Muscle of leg (tissue), 11 donors: Measurements from ENCODE around the gene ZCCHC13. TPM values are rescaled to one million over a fixed set of nuclear protein-coding genes. Genes with fewer than 3 reads are reported as not detected.

Experiments used
- DNase-seq: peaks from one replicate; pipeline ENCODE4 v3.0.0; 2013
- H3K27ac ChIP-seq: one replicate; pipeline ENCODE4 v1.5.1; 2013; ENCODE audit warnings: mild to moderate bottlenecking, low read length, control low read depth
- H3K27me3 ChIP-seq: one replicate; pipeline ENCODE4 v1.6.1; 2013; ENCODE audit warnings: low read length; ENCODE audit not compliant: control insufficient read depth, insufficient read depth
- H3K36me3 ChIP-seq: one replicate; pipeline ENCODE4 v1.6.1; 2013; ENCODE audit warnings: low read length; ENCODE audit not compliant: control insufficient read depth, insufficient read depth
- H3K4me1 ChIP-seq: one replicate; pipeline ENCODE4 v1.6.1; 2013; ENCODE audit warnings: low read length; ENCODE audit not compliant: control insufficient read depth, insufficient read depth
- H3K4me3 ChIP-seq: one replicate; pipeline ENCODE4 v1.5.1; 2013; ENCODE audit warnings: low read length, control low read depth
- H3K9me3 ChIP-seq: replicated peaks from 2 replicates; pipeline ENCODE4 v1.6.1; 2013; ENCODE audit warnings: low read depth, low read length; ENCODE audit not compliant: control insufficient read depth
- WGBS: methylation state at CpG from one replicate; pipeline ENCODE4 v1.1.5; 2013; ENCODE audit warnings: missing lambda C conversion rate; ENCODE audit not compliant: insufficient coverage; 5-methylcytosine and 5-hydroxymethylcytosine counted together
- polyA plus RNA-seq, 8 donors: library from polyadenylated mRNA; unstranded; fragments of 120-200 nt; gene quantifications; one replicate each; pipeline versions ENCODE4 v1.2.1 to v1.2.3, GENCODE V29; 2013; ENCODE audit warnings: inconsistent platforms in 1 of 8, low replicate concordance in 1 of 8; ENCODE audit not compliant: insufficient read length in 8 of 8, insufficient read depth in 1 of 8
- total RNA-seq: library from RNA; stranded (reverse); fragments of 120-200 nt; gene quantifications from one replicate; pipeline ENCODE4 v1.2.4, GENCODE V29; 2013

ZCCHC13 gene
- total and polyA plus RNA-seq, 9 donors = not detected

DNA sequence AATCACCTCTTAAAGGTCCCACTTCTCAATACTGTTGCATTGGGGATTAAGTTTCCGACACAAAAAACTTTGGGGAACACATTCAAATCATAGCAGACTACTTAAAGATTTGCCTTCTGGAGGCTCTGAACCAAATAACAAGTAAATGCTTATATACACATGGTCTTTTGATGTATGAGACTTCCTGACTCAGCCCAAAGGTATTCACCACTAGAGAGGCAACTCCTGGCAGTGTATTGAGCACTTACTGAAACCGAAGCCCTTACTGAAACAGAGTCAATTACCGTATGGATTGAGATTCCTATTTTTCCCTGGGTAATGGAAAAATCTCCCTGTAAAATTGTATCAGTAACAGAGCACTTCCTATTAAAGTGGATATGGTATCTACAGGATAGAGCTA lies 45.4 kb downstream of the ZCCHC13 start:
- no CpG with 5 or more reads among the region's 3 CpGs for WGBS
- H3K4me3 ChIP-seq = no peak overlapping the region
- H3K27me3 ChIP-seq = peaks cover 5% of the 10 kb centered on the region
- H3K9me3 ChIP-seq = no peaks in the 10 kb centered on the region
- H3K36me3 ChIP-seq = no peaks in the 10 kb centered on the region
- H3K4me1 ChIP-seq = no peaks in the 10 kb centered on the region
- no peak overlapping the region for H3K27ac ChIP-seq
- peak; percentile 5 for DNase-seq

- no peaks in the 10 kb centered on the region for H3K9me3 ChIP-seq
- no peak overlapping the region for H3K27ac ChIP-seq
- no peak overlapping the region for H3K4me3 ChIP-seq
- H3K36me3 ChIP-seq = no peaks in the 10 kb centered on the region
- 50% methylated on average over 2 of the region's 4 CpGs for WGBS
- no peak for DNase-seq
- H3K4me1 ChIP-seq = no peaks in the 10 kb centered on the region
- H3K27me3 ChIP-seq = peaks cover 5% of the 10 kb centered on the region
Measured at GRCh38 chrX:74351760-74352159, 47.8 kb downstream of the ZCCHC13 start.

GRCh38 chrX:74353984-74354383 lies 50.0 kb downstream of the ZCCHC13 start:
- DNase-seq = no peak
- no peaks in the 10 kb centered on the region for H3K4me1 ChIP-seq
- no peak overlapping the region for H3K4me3 ChIP-seq
- 58% methylated on average over 1 of the region's 1 CpG for WGBS
- no peaks in the 10 kb centered on the region for H3K36me3 ChIP-seq
- H3K27me3 ChIP-seq = peaks cover 9% of the 10 kb centered on the region
- H3K9me3 ChIP-seq = no peaks in the 10 kb centered on the region
- H3K27ac ChIP-seq = no peak overlapping the region

Other genes starting within 250 kb of the ZCCHC13 start
- 18.9 TPM for gene SLC16A2, start 117.3 kb downstream of the ZCCHC13 start, total RNA-seq
- gene SLC16A2, start 117.3 kb downstream of the ZCCHC13 start, polyA plus RNA-seq = 10 to 100 TPM; 39.0 to 56.0 (median 46.1) TPM